Hippocampal formation (tissue), 2 donors: ENCODE results near the gene CCDC85B.
A peak's percentile ranks its signal among the peaks of the same experiment; 100 is the strongest.

Source experiments
- DNase-seq, 2 donors: peaks; one replicate each; lab custom pipeline; 2025; lab: John Stamatoyannopoulos, UW

Gene CCDC85B

DNA sequence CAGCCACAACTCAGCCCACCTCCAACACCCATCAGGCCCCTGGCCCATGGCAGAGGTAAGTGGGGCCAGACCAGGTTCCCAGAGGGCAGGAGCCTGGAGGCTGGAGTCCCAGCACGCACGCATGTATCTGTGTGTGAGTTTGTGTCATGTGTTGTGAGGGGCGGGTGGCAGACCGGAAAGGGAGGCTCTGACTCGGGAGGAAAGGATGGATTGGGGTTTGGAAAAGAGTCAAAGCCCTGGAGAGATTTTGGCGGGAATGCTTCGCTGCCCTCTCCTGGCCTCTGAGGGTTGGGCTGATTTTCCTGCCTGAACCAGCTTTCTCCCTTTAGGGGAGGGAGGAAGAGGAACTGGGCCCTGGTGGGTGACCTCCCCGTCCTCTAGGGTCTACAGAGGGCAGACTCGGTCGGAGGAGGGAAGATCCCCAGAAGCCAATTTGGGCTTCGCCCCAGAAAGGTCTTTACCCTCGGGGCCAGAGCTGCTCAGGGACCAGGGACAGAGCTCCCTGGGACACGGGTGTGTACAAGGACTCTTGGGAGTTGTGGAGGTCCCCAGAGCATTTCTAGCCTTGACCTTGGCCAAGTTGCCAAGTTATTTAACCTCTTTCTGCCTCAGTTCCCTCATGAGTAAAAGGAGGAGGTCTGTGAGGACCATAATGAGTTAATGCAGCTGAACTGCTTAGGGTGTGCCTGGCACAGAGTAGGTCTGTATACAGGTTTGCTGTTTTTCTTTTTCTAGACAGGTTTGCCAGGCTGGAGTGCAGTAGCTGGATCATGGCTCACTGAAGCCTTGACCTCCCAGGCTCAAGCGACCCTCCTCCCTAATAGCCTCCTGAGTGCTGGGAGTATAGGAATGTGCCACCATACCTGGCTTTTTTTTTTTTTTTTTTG lies 21.5 kb downstream of the CCDC85B start:
- DNase-seq, result no peak

DNA sequence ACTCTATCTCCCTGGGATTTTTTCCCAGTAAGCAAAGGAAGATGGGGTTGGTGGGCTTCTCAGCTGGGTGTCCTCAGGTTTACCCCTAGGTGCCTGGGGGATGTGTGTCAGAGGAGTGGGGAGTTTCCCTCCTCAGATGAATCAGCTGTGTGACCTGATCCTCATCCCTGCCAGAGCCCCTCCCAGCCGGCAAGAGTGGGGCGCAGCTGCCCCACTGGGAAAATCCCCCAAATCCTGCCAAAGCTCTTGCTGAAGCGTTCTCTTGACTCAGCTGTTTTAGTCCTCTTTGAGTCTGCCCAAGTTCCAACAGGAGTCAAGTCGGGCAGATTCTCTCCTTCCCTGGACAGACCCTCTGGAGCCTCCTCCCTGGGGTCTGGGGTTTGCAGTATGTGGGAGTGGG lies 22.4 kb downstream of the CCDC85B start:
- DNase-seq, result no peak

GRCh38 chr11:65915101-65915820 lies 24.8 kb downstream of the CCDC85B start:
- no peak for DNase-seq

GRCh38 chr11:65915821-65916251 lies 25.4 kb downstream of the CCDC85B start:
- DNase-seq, result no peak

DNA sequence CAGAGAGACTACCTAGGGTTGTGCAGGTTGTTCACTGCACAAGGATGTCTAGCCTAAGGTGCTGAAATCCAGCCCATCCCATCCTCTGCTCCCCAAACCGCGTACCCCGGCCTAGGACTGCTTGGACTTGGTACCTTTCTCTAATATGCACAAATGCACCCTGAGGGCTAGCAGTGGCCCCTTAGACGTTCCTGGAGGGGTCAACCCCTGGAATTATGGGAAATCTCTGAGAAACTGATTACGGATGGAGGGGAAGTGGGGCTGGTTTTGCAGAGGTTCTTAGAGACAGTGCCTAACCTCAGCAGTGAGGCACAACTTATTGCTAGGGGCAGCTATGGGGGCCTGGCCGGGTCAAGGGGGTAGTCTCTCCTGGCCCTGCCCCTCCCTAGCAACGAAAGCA lies 25.9 kb downstream of the CCDC85B start:
- no peak for DNase-seq

GRCh38 chr11:65917077-65917433 lies 26.6 kb downstream of the CCDC85B start:
- DNase-seq, result no peak

- DNase-seq, result no peak
Measured at GRCh38 chr11:65917434-65918210, 27.1 kb downstream of the CCDC85B start.

- DNase-seq, result no peak
Measured at GRCh38 chr11:65918211-65919140, 28.0 kb downstream of the CCDC85B start, which contains the start of gene C11orf68. TSS of gene C11orf68 (minus strand) at chr11:65919062. CDS start at chr11:65919031, 31 bp downstream.

DNA sequence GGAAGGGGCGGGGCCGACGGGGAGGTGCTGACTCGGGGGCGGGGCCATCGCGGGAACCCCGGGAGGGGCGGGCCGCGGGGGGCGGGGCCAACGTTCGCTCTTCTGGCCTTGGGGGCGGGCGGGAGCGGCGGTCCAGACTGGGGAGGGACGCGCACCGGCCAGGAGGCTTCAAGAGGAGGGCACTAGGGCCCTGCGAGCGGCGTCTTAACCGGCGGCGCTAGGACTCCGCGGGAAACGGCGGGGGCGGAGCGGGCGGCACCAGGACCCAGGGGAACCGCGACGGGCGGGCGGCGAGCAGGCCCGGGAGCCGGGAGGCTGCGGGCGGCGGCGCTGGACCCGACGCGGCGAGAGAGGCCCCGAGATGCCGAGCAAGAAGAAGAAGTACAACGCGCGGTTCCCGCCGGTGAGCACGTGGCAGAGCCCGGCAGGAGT lies 28.7 kb downstream of the CCDC85B start, which contains the start of gene DRAP1:
Gene DRAP1, plus strand, starts transcription at position 286 of the 432 bp plus-strand sequence. Its CDS starts 76 bp downstream, at position 362.
- DNase-seq, result peak; percentile 99 to 100

- DNase-seq, result peak in 1 of 2 donors; percentile 36
Measured at GRCh38 chr11:65919573-65920371, 29.3 kb downstream of the CCDC85B start.

DNA sequence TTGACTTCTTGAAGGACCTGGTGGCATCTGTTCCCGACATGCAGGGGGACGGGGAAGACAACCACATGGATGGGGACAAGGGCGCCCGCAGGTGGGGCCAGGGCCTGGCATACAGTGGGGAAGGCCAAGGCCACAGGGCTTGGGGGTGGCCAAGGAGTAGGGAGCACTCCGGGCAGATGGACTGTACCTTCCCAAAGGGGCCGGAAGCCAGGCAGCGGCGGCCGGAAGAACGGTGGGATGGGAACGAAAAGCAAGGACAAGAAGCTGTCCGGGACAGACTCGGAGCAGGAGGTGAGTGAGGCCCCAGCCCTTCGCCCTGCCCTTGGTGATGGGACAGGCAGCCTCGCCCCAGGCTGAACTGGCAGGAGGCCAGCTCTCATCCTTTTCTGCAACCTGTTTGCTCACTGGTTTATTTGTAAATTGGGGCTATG lies 29.9 kb downstream of the CCDC85B start:
- no peak for DNase-seq

DNA sequence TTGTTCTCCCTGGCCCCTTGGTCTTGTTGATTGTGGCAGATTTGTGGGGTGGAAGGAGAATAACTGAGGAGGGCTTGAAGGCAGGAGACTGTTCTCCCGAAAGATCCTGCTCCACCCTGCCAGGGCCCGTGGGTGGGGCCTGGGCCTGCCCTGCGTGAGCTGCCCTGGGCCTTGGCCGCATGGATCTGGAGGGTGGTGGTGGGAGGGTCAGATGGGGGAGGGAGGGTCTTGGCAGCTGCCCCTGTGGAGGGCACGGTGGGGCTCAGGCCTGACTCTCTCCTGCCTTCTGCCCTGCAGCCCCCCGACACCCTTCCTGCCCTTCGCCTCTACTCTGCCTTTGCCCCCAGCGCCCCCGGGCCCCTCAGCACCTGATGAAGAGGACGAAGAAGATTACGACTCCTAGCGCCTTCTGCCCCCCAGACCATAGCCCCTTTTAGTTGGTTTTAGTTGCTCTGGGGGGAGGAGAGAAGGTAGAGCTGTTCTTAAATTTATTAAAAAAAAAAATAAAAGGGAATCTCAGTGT lies 30.6 kb downstream of the CCDC85B start:
- DNase-seq, result no peak

- DNase-seq, result no peak
Measured at GRCh38 chr11:65921876-65922275, 31.4 kb downstream of the CCDC85B start.

- DNase-seq, result no peak
Measured at GRCh38 chr11:65922565-65922964, 32.1 kb downstream of the CCDC85B start.

- no peak for DNase-seq
Measured at GRCh38 chr11:65925397-65925796, 34.9 kb downstream of the CCDC85B start.

- DNase-seq, result peak in 1 of 2 donors; percentile 20
Measured at GRCh38 chr11:65927904-65928397, 37.5 kb downstream of the CCDC85B start.

DNA sequence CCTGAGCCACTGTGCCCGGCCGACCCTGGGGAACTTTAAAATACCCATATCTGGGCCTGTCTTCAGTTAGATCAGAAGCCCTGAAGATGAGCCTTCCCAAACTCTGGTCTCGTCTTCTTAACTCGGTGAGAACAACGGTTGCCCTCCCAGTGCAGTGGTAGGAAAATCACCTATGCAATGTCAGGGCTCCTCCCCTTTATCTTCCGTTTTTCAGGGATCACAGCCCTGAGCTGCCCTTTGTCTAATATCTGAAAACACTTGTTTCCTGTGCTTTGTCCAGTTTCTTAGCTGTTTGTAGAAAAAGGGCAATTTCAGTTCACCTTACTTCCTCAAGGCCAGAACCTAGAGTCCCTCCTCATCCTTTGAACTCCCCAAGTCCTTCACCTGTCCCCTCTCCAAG lies 38.2 kb downstream of the CCDC85B start:
- DNase-seq, result no peak

- DNase-seq, result no peak
Measured at GRCh38 chr11:65931773-65932557, 41.5 kb downstream of the CCDC85B start.

- DNase-seq, result no peak
Measured at GRCh38 chr11:65932558-65932919, 42.1 kb downstream of the CCDC85B start.
